H1 (cell line): ENCODE results near the gene SLC39A13. TPM values are rescaled to one million over a fixed set of nuclear protein-coding genes. Genes with fewer than 3 reads are reported as not detected.

Source experiments
- CTCF ChIA-PET: fragments of 300-600 bp; sonication (Branson Sonifier 250); formaldehyde crosslinking; loops from one replicate; lab custom pipeline; 2021; ENCODE audit not compliant: partially characterized antibody; lab: Charles Lee
- POLR2A ChIA-PET: fragments of 300-600 bp; sonication (Branson Sonifier 250); formaldehyde crosslinking; loops from one replicate; lab custom pipeline; 2021; ENCODE audit warnings: inconsistent platforms; ENCODE audit not compliant: partially characterized antibody; lab: Charles Lee
- DNase-seq, 2 experiments: peaks; one replicate each; pipeline versions ENCODE4 v3.0.0 to v3.0.0-alpha.2; 2010 to 2022; ENCODE audit warnings: low spot score in 2 of 2, low read depth in 1 of 2, mixed read lengths in 1 of 2
- FAIRE-seq: peaks from 2 replicates; lab custom pipeline; 2011; peaks lifted over from hg19 to GRCh38; lab: Jason Lieb, UNC
- H2AFZ ChIP-seq: 2 replicates; pipeline ENCODE4 v1.8.1; 2012; ENCODE audit warnings: low read length, inconsistent platforms
- H2AK5ac ChIP-seq: 2 replicates; pipeline ENCODE4 v1.6.1; 2013; ENCODE audit warnings: low read depth, low read length
- H2BK120ac ChIP-seq: replicated peaks from 2 replicates; pipeline ENCODE3; 2013; ENCODE audit warnings: low read depth, low read length, inconsistent platforms
- H2BK12ac ChIP-seq: 2 replicates; pipeline ENCODE4 v1.6.1; 2013; ENCODE audit warnings: low read depth, low read length
- H2BK15ac ChIP-seq: 2 replicates; pipeline ENCODE4 v1.6.1; 2013; ENCODE audit warnings: low read length
- H2BK20ac ChIP-seq: 2 replicates; pipeline ENCODE4 v1.6.1; 2013; ENCODE audit warnings: low read length
- H2BK5ac ChIP-seq: 2 replicates; pipeline ENCODE4 v1.6.1; 2013; ENCODE audit warnings: low read depth, low read length
- H3K14ac ChIP-seq: 2 replicates; pipeline ENCODE4 v1.6.1; 2013; ENCODE audit warnings: inconsistent platforms; ENCODE audit not compliant: insufficient read length
- H3K18ac ChIP-seq: 2 replicates; pipeline ENCODE4 v1.6.1; 2013; ENCODE audit warnings: low read length; ENCODE audit errors: extremely low read depth
- H3K23ac ChIP-seq: 2 replicates; pipeline ENCODE4 v1.6.1; 2013; ENCODE audit warnings: inconsistent platforms; ENCODE audit not compliant: insufficient read length
- H3K23me2 ChIP-seq: 2 replicates; pipeline ENCODE4 v1.6.1; 2013; ENCODE audit warnings: low read depth, low read length
- H3K27ac ChIP-seq: 2 replicates; pipeline ENCODE4 v1.6.1; 2011; ENCODE audit warnings: low read depth, low read length, inconsistent platforms
- H3K27me3 ChIP-seq, 4 experiments: replicated peaks in 1 of 4; 1 replicate in 1 of 4; 2 replicates in 3 of 4; pipeline versions ENCODE4 v1.6.1 to v1.8.1; 2011 to 2013; ENCODE audit warnings: low read length in 3 of 4, mild to moderate bottlenecking in 3 of 4, inconsistent platforms in 2 of 4, mixed read lengths in 2 of 4, moderate library complexity in 1 of 4; ENCODE audit not compliant: control insufficient read depth in 3 of 4, insufficient read depth in 3 of 4; ENCODE audit errors: extremely low read depth in 1 of 4
- H3K36me3 ChIP-seq, 4 experiments: 2 replicates each; pipeline versions ENCODE4 v1.6.1 to v1.8.1; 2011 to 2013; ENCODE audit warnings: mild to moderate bottlenecking in 4 of 4, low read length in 3 of 4, moderate library complexity in 2 of 4, control low read depth in 1 of 4, inconsistent platforms in 1 of 4; ENCODE audit not compliant: insufficient read depth in 4 of 4, control insufficient read depth in 2 of 4
- H3K4ac ChIP-seq: replicated peaks from 2 replicates; pipeline ENCODE3; 2013; ENCODE audit warnings: low read length, low read depth, mixed read lengths, inconsistent platforms; ENCODE audit not compliant: insufficient read length
- H3K4me1 ChIP-seq, 4 experiments: replicated peaks in 1 of 4; 1 replicate in 1 of 4; 2 replicates in 3 of 4; pipeline versions ENCODE4 v1.6.1 to v1.8.1; 2011 to 2013; ENCODE audit warnings: low read length in 3 of 4, inconsistent platforms in 2 of 4, mixed read lengths in 1 of 4; ENCODE audit not compliant: insufficient read depth in 4 of 4, control insufficient read depth in 3 of 4
- H3K4me2 ChIP-seq, 2 experiments: 2 replicates each; pipeline versions ENCODE4 v1.6.1 to v1.8.1; 2011 to 2013; ENCODE audit warnings: low read depth in 2 of 2, low read length in 2 of 2, control low read depth in 1 of 2, inconsistent platforms in 1 of 2, mild to moderate bottlenecking in 1 of 2; ENCODE audit not compliant: insufficient read depth in 1 of 2
- H3K4me3 ChIP-seq, 4 experiments: fragments of 200-600, 300-600 bp in 1 of 4; sonication (generic), shearing (Covaris generic), sonication (Bioruptor Twin) in 1 of 4; 2 replicates each; pipeline versions ENCODE4 v1.5.1 to v1.8.1; 2011 to 2016; ENCODE audit warnings: low read length in 4 of 4, low read depth in 3 of 4, control low read depth in 2 of 4, inconsistent platforms in 2 of 4, mild to moderate bottlenecking in 2 of 4, mixed read lengths in 1 of 4, moderate library complexity in 1 of 4; ENCODE audit not compliant: insufficient read depth in 2 of 4; ENCODE audit errors: extremely low read depth in 1 of 4
- H3K56ac ChIP-seq: replicated peaks from 2 replicates; pipeline ENCODE3; 2013; ENCODE audit warnings: low read depth, mild to moderate bottlenecking, mixed read lengths, low read length, inconsistent platforms; ENCODE audit not compliant: insufficient read length
- H3K79me1 ChIP-seq: 2 replicates; pipeline ENCODE4 v1.6.1; 2013; ENCODE audit warnings: low read depth, low read length, control low read depth
- H3K79me2 ChIP-seq, 2 experiments: 2 replicates each; pipeline versions ENCODE4 v1.6.1 to v1.8.1; 2012 to 2013; ENCODE audit warnings: low read length in 2 of 2, mild to moderate bottlenecking in 2 of 2, inconsistent platforms in 1 of 2; ENCODE audit not compliant: insufficient read depth in 2 of 2, control insufficient read depth in 1 of 2
- H3K9ac ChIP-seq, 4 experiments: replicated peaks in 1 of 4; 1 replicate in 1 of 4; 2 replicates in 3 of 4; pipeline versions ENCODE4 v1.6.1 to v1.8.1; 2011 to 2013; ENCODE audit warnings: low read depth in 3 of 4, low read length in 3 of 4, control low read depth in 2 of 4, mild to moderate bottlenecking in 2 of 4, moderate library complexity in 2 of 4, inconsistent platforms in 1 of 4; ENCODE audit errors: extremely low read depth in 1 of 4
- H3K9me3 ChIP-seq, 2 experiments: 2 replicates each; pipeline versions ENCODE4 v1.6.1 to v1.8.1; 2012 to 2013; ENCODE audit warnings: mild to moderate bottlenecking in 2 of 2, moderate library complexity in 2 of 2, control low read depth in 1 of 2, inconsistent platforms in 1 of 2, low read depth in 1 of 2, low read length in 1 of 2, mixed read lengths in 1 of 2; ENCODE audit not compliant: insufficient read depth in 2 of 2
- H4K20me1 ChIP-seq, 2 experiments: replicated peaks in 1 of 2; 2 replicates each; pipeline versions ENCODE3 to v1.8.1; 2011 to 2013; ENCODE audit warnings: inconsistent platforms in 2 of 2, low read length in 2 of 2, mild to moderate bottlenecking in 1 of 2; ENCODE audit not compliant: insufficient read depth in 2 of 2, control insufficient read depth in 1 of 2
- H4K5ac ChIP-seq: 2 replicates; pipeline ENCODE4 v1.6.1; 2013; ENCODE audit warnings: low read length, low read depth, mixed read lengths, inconsistent platforms; ENCODE audit not compliant: insufficient read length
- H4K8ac ChIP-seq: 2 replicates; pipeline ENCODE4 v1.8.0; 2013; ENCODE audit warnings: mild to moderate bottlenecking, moderate library complexity, low read length, inconsistent platforms; ENCODE audit not compliant: insufficient read depth; ENCODE audit errors: extremely low read depth
- H4K91ac ChIP-seq: replicated peaks from 2 replicates; pipeline ENCODE3; 2013; ENCODE audit warnings: low read length, mixed read lengths, inconsistent platforms; ENCODE audit not compliant: insufficient read length
- KDM1A ChIP-seq: fragments of 200-600, 300-600 bp; sonication (generic); IDR thresholded peaks from 2 replicates; pipeline ENCODE4 v1.7.1; 2016; ENCODE audit warnings: mild to moderate bottlenecking, low read length, borderline replicate concordance
- POLR2A ChIP-seq, 2 experiments: IDR thresholded peaks; 1 replicate in 1 of 2; 2 replicates in 1 of 2; pipeline ENCODE4 v1.6.1; 2011; ENCODE audit warnings: low read depth in 2 of 2, low read length in 2 of 2, mild to moderate bottlenecking in 2 of 2; ENCODE audit errors: control extremely low read depth in 1 of 2
- RFX5 ChIP-seq: IDR thresholded peaks from 2 replicates; pipeline ENCODE4 v1.6.1; 2011; ENCODE audit warnings: low read depth, low read length, improper control_type of control experiment, borderline replicate concordance
- SP4 ChIP-seq: IDR thresholded peaks from 2 replicates; pipeline ENCODE4 v1.6.1; 2012; ENCODE audit warnings: low read length, inconsistent platforms
- TAF7 ChIP-seq: optimal IDR thresholded peaks from 2 replicates; pipeline ENCODE3; 2011; ENCODE audit warnings: low read depth, mild to moderate bottlenecking, inconsistent platforms, low read length, moderate library complexity, borderline replicate concordance
- TCF12 ChIP-seq: IDR thresholded peaks from 2 replicates; pipeline ENCODE4 v1.6.1; 2011; ENCODE audit warnings: low read depth, mild to moderate bottlenecking, low read length
- ZNF274 ChIP-seq: IDR thresholded peaks from 2 replicates; pipeline ENCODE4 v1.7.0; 2012; ENCODE audit warnings: low read length, borderline replicate concordance; ENCODE audit errors: extremely low read depth
- WGBS, 2 experiments: shearing (Covaris generic) in 1 of 2; methylation state at CpG; one replicate each; pipeline versions ENCODE4 v1.1.6 to v1.1.7; 2013 to 2015; ENCODE audit warnings: low lambda C conversion rate in 2 of 2, mixed read lengths in 2 of 2, inconsistent platforms in 1 of 2, low coverage in 1 of 2, missing lambda C conversion rate in 1 of 2; ENCODE audit not compliant: insufficient replicate concordance in 2 of 2, insufficient coverage in 1 of 2, insufficient read length in 1 of 2; ENCODE audit errors: extremely low coverage in 1 of 2, missing lambda C conversion rate in 1 of 2; 5-methylcytosine and 5-hydroxymethylcytosine counted together
- polyA plus RNA-seq, 7 experiments: library from polyadenylated mRNA; depleted of rRNA in 3 of 7; stranded (reverse) in 5 of 7; unstranded in 2 of 7; fragments of >200 nt in 5 of 7; fragments of 200-250 nt in 2 of 7; gene quantifications; 1 replicate in 5 of 7; 2 replicates in 1 of 7; 4 replicates in 1 of 7; pipeline versions ENCODE4 v1.2.1 to v1.2.3, GENCODE V29; 2011 to 2013; ENCODE audit warnings: missing spikeins in 2 of 7, mixed read lengths in 2 of 7
- total RNA-seq: library from RNA; stranded (reverse); fragmentation: NEBNext Ultra II Directional; extraction: Animal tissue kit (Norgen Biotek cat#: 25700); gene quantifications from 2 replicates; pipeline ENCODE4 v1.2.1, GENCODE V29; 2021
- TF ChIP-seq, protein P1 (sequence below): IDR thresholded peaks from 2 replicates; pipeline ENCODE4 v1.6.1; 2011; ENCODE audit warnings: low read length, improper control_type of control experiment

Gene SLC39A13
- total and polyA plus RNA-seq, 2 of the 8 experiments (the other 6 are each of a cell fraction or from before 2014, with no cell fraction given): 23.2 to 30.0 TPM

DNA sequence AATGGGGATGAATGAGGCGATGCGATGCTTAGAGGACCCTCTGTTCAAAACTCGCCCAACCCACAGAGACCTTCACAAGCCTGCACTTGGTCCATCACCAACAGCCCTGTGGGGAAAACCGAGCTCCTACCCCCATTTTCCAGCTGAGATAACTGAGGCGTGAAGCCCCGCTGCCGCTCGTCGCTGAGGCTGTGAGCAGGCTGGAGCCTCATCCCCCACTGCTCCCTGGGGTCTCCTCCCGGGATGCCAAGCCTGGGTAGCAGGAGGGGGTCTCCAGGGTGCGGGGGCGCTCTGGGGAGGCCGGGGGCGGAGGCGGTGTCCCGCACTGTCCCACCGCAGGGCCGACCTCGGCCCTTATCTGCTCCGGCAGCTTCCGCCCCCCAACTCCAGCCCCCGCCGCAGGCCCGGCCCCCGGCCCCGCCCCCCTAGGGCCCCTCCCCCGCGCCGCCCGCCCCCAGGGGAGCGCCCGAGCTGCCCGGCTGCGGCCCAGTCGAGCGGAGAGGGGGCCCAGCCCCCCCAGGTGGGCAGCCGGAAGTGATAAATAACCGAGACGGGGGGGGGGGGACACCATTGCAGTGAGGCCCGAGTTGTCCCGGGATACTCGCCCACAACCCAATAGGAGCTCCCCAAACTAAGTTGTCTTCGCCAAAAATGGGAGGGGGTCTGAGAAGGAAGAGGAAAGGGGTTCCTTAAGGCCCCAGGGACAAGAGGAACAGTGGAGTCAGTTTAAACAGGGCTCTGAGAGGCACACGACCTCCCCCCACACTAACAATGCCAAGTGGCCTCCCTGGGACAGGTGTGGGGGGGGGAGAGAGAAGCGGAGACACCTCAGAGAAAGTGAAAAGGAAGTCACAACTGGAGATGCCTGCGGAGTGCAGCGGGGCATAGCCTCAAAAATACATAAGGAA lies 8.3 kb upstream of the SLC39A13 start:
- DNase-seq (no peak), FAIRE-seq (no peak)
- peak overlapping the region; percentile 54; the same call in 1 of the 2 replicates for H2AFZ ChIP-seq
- no peaks in the 10 kb centered on the region for H3K27me3 ChIP-seq
- peaks cover 7 to 17% (median 7%) of the 10 kb centered on the region in 4 experiments for H3K4me1 ChIP-seq
- H4K8ac ChIP-seq: peak overlapping the region; percentile 22; the same call in 1 of the 2 replicates
- H3K14ac ChIP-seq: no peak overlapping the region
- ChIA-PET POLR2A (interaction anchor here (0.7 to 3.5 kb wide), 11 partner anchors 7 to 447 kb away, joined by 3 to 29 read pairs (median 4); partner anchors contain the start of gene SLC39A13), CTCF (interaction anchor here (0.8 to 6.9 kb wide), 10 partner anchors 9 to 141 kb away, joined by 3 to 44 read pairs (median 5); no protein-coding TSS in a partner anchor)
- peak overlapping the region; percentile 35; the same call in 1 of the 2 replicates for H3K27ac ChIP-seq
- peak overlapping the region; percentile 91 for H2BK5ac ChIP-seq
- no peak overlapping the region for H2BK20ac ChIP-seq
- H3K79me1 ChIP-seq: no peaks in the 10 kb centered on the region
- no peak overlapping the region for H2AK5ac ChIP-seq
- 21% methylated on average over 19 of the region's 47 CpGs; no CpG with 5 or more reads in 1 of the 2 experiments for WGBS, 2 experiments
- H3K4me3 ChIP-seq: peak overlapping the region; percentile 34 to 58 (median 46)
- H3K4ac ChIP-seq: peak overlapping the region; percentile 32
- H3K56ac ChIP-seq: peak overlapping the region; percentile 43
- peak overlapping the region; percentile 75; the same call in 1 of the 2 replicates for H2BK12ac ChIP-seq
- no peak overlapping the region for H3K23ac ChIP-seq
- peak overlapping the region; percentile 28 for H4K5ac ChIP-seq
- H3K4me2 ChIP-seq: peak overlapping the region; percentile 71 to 100
- no peaks in the 10 kb centered on the region for H4K20me1 ChIP-seq
- H2BK15ac ChIP-seq: peak overlapping the region; percentile 61; the same call in 1 of the 2 replicates
- no peak overlapping the region for H2BK120ac ChIP-seq
- H3K9me3 ChIP-seq: no peaks in the 10 kb centered on the region
- no peaks in the 10 kb centered on the region for H3K36me3 ChIP-seq
- H4K91ac ChIP-seq: peak overlapping the region; percentile 52
- no peaks in the 10 kb centered on the region for H3K79me2 ChIP-seq
- H3K18ac ChIP-seq: peak overlapping the region; percentile 96
- peak overlapping the region in 1 of 4 experiments; percentile 67; a peak in 3 of 7 replicates for H3K9ac ChIP-seq
- H3K23me2 ChIP-seq: peaks cover 6% of the 10 kb centered on the region; the same call in 1 of the 2 replicates
- TF ChIP-seq KDM1A (peak; percentile 98), TAF7 (peak; percentile 31), SP4 (no peak), RFX5 (no peak), POLR2A (IDR thresholded peaks at IDR 0.05; ENCODE audit: control extremely low read depth in 1 of 2, low read depth in 2 of 2, low read length in 2 of 2) (peak in 1 of 2 experiments; percentile 32; a peak in 1 of 3 replicates), TCF12 (no peak), ZNF274 (no peak)
- TF ChIP-seq, protein P1, sequence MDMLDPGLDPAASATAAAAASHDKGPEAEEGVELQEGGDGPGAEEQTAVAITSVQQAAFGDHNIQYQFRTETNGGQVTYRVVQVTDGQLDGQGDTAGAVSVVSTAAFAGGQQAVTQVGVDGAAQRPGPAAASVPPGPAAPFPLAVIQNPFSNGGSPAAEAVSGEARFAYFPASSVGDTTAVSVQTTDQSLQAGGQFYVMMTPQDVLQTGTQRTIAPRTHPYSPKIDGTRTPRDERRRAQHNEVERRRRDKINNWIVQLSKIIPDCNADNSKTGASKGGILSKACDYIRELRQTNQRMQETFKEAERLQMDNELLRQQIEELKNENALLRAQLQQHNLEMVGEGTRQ: no peak
